ENCODE data around the gene SUV39H2. TPM values are rescaled to one million over a fixed set of nuclear protein-coding genes. Genes with fewer than 3 reads are reported as not detected.

SUV39H2 gene, protein sequence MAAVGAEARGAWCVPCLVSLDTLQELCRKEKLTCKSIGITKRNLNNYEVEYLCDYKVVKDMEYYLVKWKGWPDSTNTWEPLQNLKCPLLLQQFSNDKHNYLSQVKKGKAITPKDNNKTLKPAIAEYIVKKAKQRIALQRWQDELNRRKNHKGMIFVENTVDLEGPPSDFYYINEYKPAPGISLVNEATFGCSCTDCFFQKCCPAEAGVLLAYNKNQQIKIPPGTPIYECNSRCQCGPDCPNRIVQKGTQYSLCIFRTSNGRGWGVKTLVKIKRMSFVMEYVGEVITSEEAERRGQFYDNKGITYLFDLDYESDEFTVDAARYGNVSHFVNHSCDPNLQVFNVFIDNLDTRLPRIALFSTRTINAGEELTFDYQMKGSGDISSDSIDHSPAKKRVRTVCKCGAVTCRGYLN
- 10 to 100 TPM in 1 of 2 donors, under 1 TPM in 1; 0.95 to 12.2 TPM for total RNA-seq

DNA sequence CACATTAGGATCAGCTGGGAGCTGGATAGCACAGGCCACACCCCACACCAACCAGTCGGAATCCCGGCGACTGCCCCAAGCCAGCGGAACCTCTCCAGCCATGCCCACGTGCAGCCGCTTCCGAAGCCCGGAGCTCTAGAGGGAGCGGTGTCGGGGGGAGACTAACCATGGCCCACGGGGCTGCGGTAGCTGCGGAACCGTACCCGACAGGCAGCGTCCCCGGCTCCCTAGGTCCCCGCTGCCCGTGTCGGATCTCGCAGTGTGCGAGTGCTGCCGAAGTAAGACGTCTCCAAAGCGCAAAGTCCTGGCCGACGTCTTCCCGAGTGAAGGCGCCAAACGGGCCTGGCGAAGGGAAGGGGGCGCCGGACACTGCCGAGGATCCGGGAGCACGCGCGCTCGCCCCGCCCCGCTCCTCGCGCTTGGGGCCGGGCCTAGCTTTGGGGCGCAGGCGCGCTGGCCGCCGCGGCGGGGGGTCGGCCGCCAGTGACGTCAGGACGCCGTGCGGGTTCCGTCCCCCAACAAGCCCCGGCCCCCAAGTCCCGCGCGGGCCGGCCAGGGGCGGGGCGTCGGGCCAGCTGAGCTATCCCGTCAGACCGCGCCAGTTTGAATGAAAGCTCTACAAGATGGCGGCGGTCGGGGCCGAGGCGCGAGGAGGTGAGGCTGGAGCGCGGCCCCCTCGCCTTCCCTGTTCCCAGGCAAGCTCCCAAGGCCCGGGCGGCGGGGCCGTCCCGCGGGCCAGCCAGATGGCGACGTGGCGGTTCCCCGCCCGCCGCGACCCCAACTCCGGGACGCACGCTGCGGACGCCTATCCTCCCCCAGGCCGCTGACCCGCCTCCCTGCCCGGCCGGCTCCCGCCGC, at the start of gene SUV39H2:
TSS of gene SUV39H2 (plus strand) at position 601 of the 858 bp plus-strand sequence. CDS start at position 624, 23 bp downstream.
- ATAC-seq (ENCODE audit: insufficient number of reproducible peaks, low FRiP score, low read depth) (peak; percentile 74), DNase-seq (ENCODE audit: low spot score) (peak; percentile 81)
- TF ChIP-seq, protein P1, sequence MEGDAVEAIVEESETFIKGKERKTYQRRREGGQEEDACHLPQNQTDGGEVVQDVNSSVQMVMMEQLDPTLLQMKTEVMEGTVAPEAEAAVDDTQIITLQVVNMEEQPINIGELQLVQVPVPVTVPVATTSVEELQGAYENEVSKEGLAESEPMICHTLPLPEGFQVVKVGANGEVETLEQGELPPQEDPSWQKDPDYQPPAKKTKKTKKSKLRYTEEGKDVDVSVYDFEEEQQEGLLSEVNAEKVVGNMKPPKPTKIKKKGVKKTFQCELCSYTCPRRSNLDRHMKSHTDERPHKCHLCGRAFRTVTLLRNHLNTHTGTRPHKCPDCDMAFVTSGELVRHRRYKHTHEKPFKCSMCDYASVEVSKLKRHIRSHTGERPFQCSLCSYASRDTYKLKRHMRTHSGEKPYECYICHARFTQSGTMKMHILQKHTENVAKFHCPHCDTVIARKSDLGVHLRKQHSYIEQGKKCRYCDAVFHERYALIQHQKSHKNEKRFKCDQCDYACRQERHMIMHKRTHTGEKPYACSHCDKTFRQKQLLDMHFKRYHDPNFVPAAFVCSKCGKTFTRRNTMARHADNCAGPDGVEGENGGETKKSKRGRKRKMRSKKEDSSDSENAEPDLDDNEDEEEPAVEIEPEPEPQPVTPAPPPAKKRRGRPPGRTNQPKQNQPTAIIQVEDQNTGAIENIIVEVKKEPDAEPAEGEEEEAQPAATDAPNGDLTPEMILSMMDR (IDR thresholded peaks at IDR 0.05), result no peak
- peak within 1 kb of the TSS; percentile 83 to 91 for H3K27ac ChIP-seq
- peaks cover 14 to 26% of the 10 kb centered on the region in 2 donors for H3K4me1 ChIP-seq (ENCODE audit: control insufficient read depth in 1 of 2, low read depth in 2 of 2)
- peak within 1 kb of the TSS; percentile 96 for H3K4me3 ChIP-seq
- H3K36me3 ChIP-seq, result no peaks in the 10 kb centered on the region
- no peaks in the 10 kb centered on the region for H3K9me3 ChIP-seq
- no peaks in the 10 kb centered on the region for H3K27me3 ChIP-seq (replicated peaks; ENCODE audit: insufficient read depth)

DNA sequence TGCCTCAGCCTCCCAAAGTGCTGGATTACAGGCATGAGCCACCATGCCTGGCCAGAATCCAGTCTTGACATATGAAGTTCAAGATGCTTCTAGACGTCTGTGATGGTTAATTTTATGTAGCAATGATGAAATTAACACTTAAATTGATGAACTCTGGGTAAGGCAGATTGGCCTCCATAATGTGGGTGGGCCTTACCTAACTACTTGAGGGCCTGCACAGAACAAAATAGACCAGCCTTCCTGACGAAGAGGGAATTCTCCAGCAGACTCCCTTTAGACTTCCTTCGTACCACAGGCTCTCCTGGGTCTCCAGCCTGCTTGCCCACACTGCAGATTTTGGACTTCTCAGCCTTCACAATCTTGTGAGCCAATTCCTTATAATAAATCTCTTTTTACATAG, 45.6 kb upstream of the SUV39H2 start:
- H3K27me3 ChIP-seq (replicated peaks; ENCODE audit: insufficient read depth), result no peaks in the 10 kb centered on the region
- H3K9me3 ChIP-seq, result no peaks in the 10 kb centered on the region
- H3K4me3 ChIP-seq, result no peak overlapping the region
- ATAC-seq (ENCODE audit: insufficient number of reproducible peaks, low FRiP score, low read depth), result no peak
- no peak for DNase-seq (ENCODE audit: low spot score)
- no peaks in the 10 kb centered on the region for H3K36me3 ChIP-seq
- H3K27ac ChIP-seq, result no peak overlapping the region
- TF ChIP-seq, protein P1 (IDR thresholded peaks at IDR 0.05), result no peak
- H3K4me1 ChIP-seq (ENCODE audit: control insufficient read depth in 1 of 2, low read depth in 2 of 2), result peaks cover 8 to 10% of the 10 kb centered on the region in 2 donors

DNA sequence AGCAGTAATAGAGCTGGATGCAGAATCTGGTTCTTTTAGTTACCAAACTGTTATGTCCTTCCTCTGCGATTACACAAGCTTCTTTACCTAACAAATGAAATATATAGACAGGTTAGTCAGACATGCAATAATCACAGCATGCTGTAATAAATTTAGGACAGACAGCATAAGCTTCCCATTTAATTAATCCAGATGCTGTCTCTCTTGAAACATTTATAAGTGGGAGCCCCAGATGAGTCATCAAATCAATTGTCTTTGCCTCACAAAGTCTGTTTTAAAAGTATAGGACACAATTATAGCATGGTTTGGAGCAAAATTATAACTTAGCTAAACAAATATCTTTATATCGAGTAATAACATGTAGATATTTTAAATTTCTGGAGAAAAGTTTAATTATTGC, 42.5 kb upstream of the SUV39H2 start:
- no peaks in the 10 kb centered on the region for H3K36me3 ChIP-seq
- TF ChIP-seq, protein P1 (IDR thresholded peaks at IDR 0.05), result no peak
- peak overlapping the region in 1 of 2 donors; percentile 98 for H3K27ac ChIP-seq
- no peak for ATAC-seq (ENCODE audit: insufficient number of reproducible peaks, low FRiP score, low read depth)
- no peaks in the 10 kb centered on the region for H3K27me3 ChIP-seq (replicated peaks; ENCODE audit: insufficient read depth)
- peaks cover 10 to 17% of the 10 kb centered on the region in 2 donors for H3K4me1 ChIP-seq (ENCODE audit: control insufficient read depth in 1 of 2, low read depth in 2 of 2)
- no peak for DNase-seq (ENCODE audit: low spot score)
- no peaks in the 10 kb centered on the region for H3K9me3 ChIP-seq
- H3K4me3 ChIP-seq, result no peak overlapping the region

DNA sequence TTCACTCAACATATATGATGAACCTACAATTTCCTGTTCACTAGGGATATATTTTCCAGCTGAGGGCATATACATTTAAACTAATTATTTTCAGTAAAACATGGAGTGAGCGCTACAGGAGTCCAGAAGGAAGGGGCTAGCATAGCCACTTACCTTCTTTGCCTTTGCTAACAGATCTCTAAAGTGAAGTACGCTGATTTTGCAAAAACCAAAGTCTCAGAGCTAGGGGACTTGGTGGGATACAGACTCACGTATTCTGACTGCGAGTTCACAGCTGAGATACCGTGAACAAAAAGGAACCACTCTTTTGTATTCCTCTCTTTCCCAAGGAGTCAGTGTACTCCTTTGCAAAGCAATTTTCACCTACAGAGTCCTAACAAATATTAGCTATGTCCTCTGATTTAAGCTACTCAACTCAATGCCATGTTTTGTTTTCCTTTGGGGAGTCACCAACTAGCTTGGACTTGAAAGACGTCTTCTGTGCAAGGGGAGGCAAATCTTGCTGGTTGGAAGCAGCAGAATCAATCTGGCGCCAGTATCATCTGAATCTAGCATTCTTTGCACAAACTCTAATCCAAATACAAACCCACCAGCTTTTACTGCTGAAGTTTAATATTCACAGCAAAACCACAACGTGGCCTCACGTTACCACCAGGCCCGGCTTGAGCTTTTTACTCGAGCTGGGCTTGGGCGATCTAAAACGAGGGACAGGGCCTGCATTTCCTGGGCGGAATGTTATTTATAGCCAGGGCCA, 41.5 kb upstream of the SUV39H2 start:
- peak overlapping the region; percentile 96 for H3K4me3 ChIP-seq
- DNase-seq (ENCODE audit: low spot score), result no peak
- peak; percentile 1 for ATAC-seq (ENCODE audit: insufficient number of reproducible peaks, low FRiP score, low read depth)
- TF ChIP-seq, protein P1 (IDR thresholded peaks at IDR 0.05), result no peak
- H3K4me1 ChIP-seq (ENCODE audit: control insufficient read depth in 1 of 2, low read depth in 2 of 2), result peaks cover 10 to 17% of the 10 kb centered on the region in 2 donors
- peaks cover 3% of the 10 kb centered on the region for H3K36me3 ChIP-seq
- no peaks in the 10 kb centered on the region for H3K9me3 ChIP-seq
- no peaks in the 10 kb centered on the region for H3K27me3 ChIP-seq (replicated peaks; ENCODE audit: insufficient read depth)
- H3K27ac ChIP-seq, result peak overlapping the region; percentile 87 to 98

Measured in thoracic aorta (tissue), 2 donors.